Liver (tissue), 9 donors: ENCODE results near the gene CLDN10. TPM values are rescaled to one million over a fixed set of nuclear protein-coding genes. Genes with fewer than 3 reads are reported as not detected.

Experiments used
- DNase-seq: peaks from one replicate; pipeline ENCODE4 v3.0.0-alpha.2; 2017; ENCODE audit warnings: low spot score
- H3K27ac ChIP-seq, 2 donors: one replicate each; pipeline ENCODE4 v1.7.0; 2013; ENCODE audit warnings: inconsistent platforms in 2 of 2, low read length in 2 of 2, control low read depth in 1 of 2, low read depth in 1 of 2, mild to moderate bottlenecking in 1 of 2
- H3K27me3 ChIP-seq, 4 donors: one replicate each; pipeline versions ENCODE4 v1.6.1 to v1.7.0; 2013; ENCODE audit warnings: low read length in 3 of 4, inconsistent platforms in 1 of 4, mild to moderate bottlenecking in 1 of 4, moderate library complexity in 1 of 4; ENCODE audit not compliant: control insufficient read depth in 4 of 4, insufficient read depth in 4 of 4
- H3K36me3 ChIP-seq, 4 donors: one replicate each; pipeline versions ENCODE4 v1.6.1 to v1.7.0; 2013; ENCODE audit warnings: low read length in 3 of 4, mild to moderate bottlenecking in 3 of 4, low read depth in 1 of 4, moderate library complexity in 1 of 4; ENCODE audit not compliant: control insufficient read depth in 4 of 4, insufficient read depth in 3 of 4
- H3K4me1 ChIP-seq, 4 donors: one replicate each; pipeline versions ENCODE4 v1.6.1 to v1.7.0; 2013; ENCODE audit warnings: low read length in 3 of 4, mild to moderate bottlenecking in 3 of 4, moderate library complexity in 1 of 4; ENCODE audit not compliant: control insufficient read depth in 4 of 4, insufficient read depth in 4 of 4
- H3K4me3 ChIP-seq, 3 donors: one replicate each; pipeline versions ENCODE4 v1.6.1 to v1.7.0; 2013; ENCODE audit warnings: low read length in 3 of 3, control low read depth in 1 of 3, low read depth in 1 of 3, mild to moderate bottlenecking in 1 of 3
- H3K9ac ChIP-seq, 2 donors: one replicate each; pipeline ENCODE4 v1.7.0; 2013; ENCODE audit warnings: low read length in 2 of 2, mild to moderate bottlenecking in 2 of 2, moderate library complexity in 2 of 2, control low read depth in 1 of 2, low read depth in 1 of 2
- H3K9me3 ChIP-seq, 4 donors: one replicate each; pipeline versions ENCODE4 v1.6.1 to v1.7.0; 2013; ENCODE audit warnings: low read length in 3 of 4; ENCODE audit not compliant: control insufficient read depth in 4 of 4
- EGR1 ChIP-seq, 2 donors: IDR thresholded peaks; 2 replicates each; pipeline ENCODE4 v1.6.1; 2016 to 2018; ENCODE audit warnings: antibody characterized with exemption in 2 of 2, low read depth in 2 of 2
- FOXA1 ChIP-seq: IDR thresholded peaks from 2 replicates; pipeline ENCODE4 v1.6.1; 2016; ENCODE audit warnings: antibody characterized with exemption
- FOXA2 ChIP-seq: IDR thresholded peaks from 2 replicates; pipeline ENCODE4 v1.6.1; 2016; ENCODE audit warnings: antibody characterized with exemption
- GABPA ChIP-seq, 2 donors: IDR thresholded peaks in 1 of 2; conservative IDR thresholded peaks in 1 of 2; 2 replicates each; pipeline ENCODE4 v1.6.1; 2016; ENCODE audit warnings: antibody characterized with exemption in 2 of 2, mild to moderate bottlenecking in 1 of 2, moderate library complexity in 1 of 2
- HNF4A ChIP-seq, 2 donors: conservative IDR thresholded peaks; 2 replicates each; pipeline ENCODE4 v1.6.1; 2016; ENCODE audit warnings: antibody characterized with exemption in 2 of 2, mild to moderate bottlenecking in 2 of 2
- HNF4G ChIP-seq: IDR thresholded peaks from 2 replicates; pipeline ENCODE4 v1.6.1; 2016; ENCODE audit warnings: antibody characterized with exemption
- JUND ChIP-seq, 2 donors: IDR thresholded peaks; 2 replicates each; pipeline ENCODE4 v1.6.1; 2016; ENCODE audit warnings: antibody characterized with exemption in 2 of 2
- NR2F2 ChIP-seq: IDR thresholded peaks from 2 replicates; pipeline ENCODE4 v1.6.1; 2016; ENCODE audit warnings: antibody characterized with exemption
- RAD21 ChIP-seq, 2 donors: IDR thresholded peaks; 2 replicates each; pipeline ENCODE4 v1.6.1; 2016; ENCODE audit warnings: antibody characterized with exemption in 2 of 2, mild to moderate bottlenecking in 2 of 2
- RXRA ChIP-seq, 2 donors: IDR thresholded peaks; 2 replicates each; pipeline ENCODE4 v1.6.1; 2017 to 2018; ENCODE audit warnings: antibody characterized with exemption in 2 of 2, mild to moderate bottlenecking in 1 of 2
- SP1 ChIP-seq: IDR thresholded peaks from 2 replicates; pipeline ENCODE4 v1.6.1; 2018; ENCODE audit warnings: antibody characterized with exemption, mild to moderate bottlenecking
- YY1 ChIP-seq: IDR thresholded peaks from 2 replicates; pipeline ENCODE4 v1.6.1; 2016; ENCODE audit warnings: antibody characterized with exemption, mild to moderate bottlenecking
- WGBS: extraction: QIAGEN DNeasy Blood & Tissue Kit; methylation state at CpG from one replicate; pipeline ENCODE4 v1.1.7; 2013; 5-methylcytosine and 5-hydroxymethylcytosine counted together
- polyA plus RNA-seq, 2 donors: library from polyadenylated mRNA; stranded (reverse) in 1 of 2; unstranded in 1 of 2; fragments of 200-250 nt in 1 of 2; fragments of >200 nt in 1 of 2; fragmentation: Nextera tagmentation in 1 of 2; extraction: Ambion mirVana in 1 of 2; gene quantifications; one replicate each; pipeline versions ENCODE4 v1.2.1 to v1.2.3, GENCODE V29; 2013 to 2015
- total RNA-seq, 2 donors: library from RNA; depleted of rRNA; stranded (reverse); fragments of >200 nt; gene quantifications; one replicate each; pipeline ENCODE4 v1.2.3, GENCODE V29; 2014
- TF ChIP-seq, protein P1 (sequence below): IDR thresholded peaks from 2 replicates; pipeline ENCODE4 v1.6.1; 2016; ENCODE audit warnings: antibody characterized with exemption, mild to moderate bottlenecking
- TF ChIP-seq, protein P2 (sequence below): fragments of 150-350 bp; IDR thresholded peaks from 2 replicates; pipeline ENCODE4 v1.5.1; 2017; ENCODE audit warnings: improper control_type of control experiment, low read depth, low read length; ENCODE audit not compliant: missing input control
- TF ChIP-seq, protein P3 (sequence below): IDR thresholded peaks from 2 replicates; pipeline ENCODE4 v1.6.1; 2016; ENCODE audit warnings: antibody characterized with exemption
- TF ChIP-seq, protein P4 (sequence below): IDR thresholded peaks from 2 replicates; pipeline ENCODE4 v1.6.1; 2016; ENCODE audit warnings: antibody characterized with exemption
- donor health status: healthy.
- donor health status: healthy.
- donor health status: healthy.
- donor health status: healthy.
- donor health status: healthy.

Gene CLDN10, protein sequence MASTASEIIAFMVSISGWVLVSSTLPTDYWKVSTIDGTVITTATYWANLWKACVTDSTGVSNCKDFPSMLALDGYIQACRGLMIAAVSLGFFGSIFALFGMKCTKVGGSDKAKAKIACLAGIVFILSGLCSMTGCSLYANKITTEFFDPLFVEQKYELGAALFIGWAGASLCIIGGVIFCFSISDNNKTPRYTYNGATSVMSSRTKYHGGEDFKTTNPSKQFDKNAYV
- total RNA-seq (1 to 10 TPM in 1 of 2 donors, under 1 TPM in 1; 0.79 to 4.0 TPM), polyA plus RNA-seq (10 to 100 TPM in 1 of 2 donors, 1 to 10 TPM in 1; 2.2 to 15.1 TPM)

DNA sequence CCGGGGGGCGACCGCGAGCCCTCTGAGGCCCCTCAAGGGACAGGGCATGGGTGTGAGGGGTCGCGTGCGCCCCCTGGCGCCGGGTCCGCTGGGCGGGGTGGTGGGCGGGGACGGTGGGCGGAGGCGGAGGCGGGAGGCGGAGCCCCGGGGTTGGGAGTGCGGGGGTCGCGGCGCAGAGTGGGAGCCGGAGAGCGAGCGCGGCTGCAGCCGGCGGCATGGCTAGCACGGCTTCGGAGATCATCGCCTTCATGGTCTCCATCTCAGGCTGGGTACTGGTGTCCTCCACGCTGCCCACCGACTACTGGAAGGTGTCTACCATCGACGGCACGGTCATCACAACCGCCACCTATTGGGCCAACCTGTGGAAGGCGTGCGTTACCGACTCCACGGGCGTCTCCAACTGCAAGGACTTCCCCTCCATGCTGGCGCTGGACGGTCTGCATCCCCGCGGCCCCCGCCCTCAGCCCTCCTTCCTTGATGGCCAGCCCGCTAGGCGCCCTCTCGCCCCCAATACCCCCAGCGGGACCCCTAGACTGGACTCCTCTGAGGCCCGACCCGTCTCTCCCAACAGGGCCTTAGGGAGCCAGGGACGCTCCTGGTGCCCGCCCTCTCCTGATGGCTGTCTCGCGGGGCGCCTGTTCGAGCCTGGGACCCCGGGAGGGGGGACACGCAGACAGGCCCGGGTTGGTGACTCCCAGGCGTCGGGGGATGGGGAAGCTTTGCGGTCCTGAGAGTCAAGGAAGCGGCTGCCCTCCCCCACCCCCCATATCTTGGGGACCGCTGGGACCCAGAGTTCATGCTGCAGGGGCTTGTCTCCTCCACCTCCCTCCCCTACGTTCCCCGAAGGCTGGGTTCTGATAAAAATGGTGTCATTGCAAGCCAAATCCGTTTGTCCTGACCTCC is at the start of gene CLDN10:
CLDN10 (plus strand) TSS at position 182 of the 903 bp plus-strand sequence; CDS start at position 216, 34 bp downstream.
- Histone ChIP-seq H3K27ac (no peak within 1 kb of the TSS), H3K27me3 (peaks cover 2 to 7% (median 5%) of the 10 kb centered on the region in 4 donors), H3K9ac (no peak within 1 kb of the TSS), H3K36me3 (no peaks in the 10 kb centered on the region), H3K4me1 (peaks cover 0 to 5% (median 0%) of the 10 kb centered on the region in 4 donors), H3K9me3 (peaks cover 0 to 2% (median 0%) of the 10 kb centered on the region in 4 donors), H3K4me3 (peak within 1 kb of the TSS in 1 of 3 donors; percentile 23)
- TF ChIP-seq HNF4G (no peak), HNF4A (conservative IDR thresholded peaks at IDR 0.05) (no peak), FOXA1 (no peak), SP1 (no peak), GABPA (IDR thresholded peaks at IDR 0.05 in 1 of 2, conservative IDR thresholded peaks at IDR 0.05 in 1 of 2) (no peak), RAD21 (IDR thresholded peaks at IDR 0.05) (no peak), YY1 (no peak), JUND (IDR thresholded peaks at IDR 0.05) (no peak), NR2F2 (no peak)
- TF ChIP-seq, protein P1, sequence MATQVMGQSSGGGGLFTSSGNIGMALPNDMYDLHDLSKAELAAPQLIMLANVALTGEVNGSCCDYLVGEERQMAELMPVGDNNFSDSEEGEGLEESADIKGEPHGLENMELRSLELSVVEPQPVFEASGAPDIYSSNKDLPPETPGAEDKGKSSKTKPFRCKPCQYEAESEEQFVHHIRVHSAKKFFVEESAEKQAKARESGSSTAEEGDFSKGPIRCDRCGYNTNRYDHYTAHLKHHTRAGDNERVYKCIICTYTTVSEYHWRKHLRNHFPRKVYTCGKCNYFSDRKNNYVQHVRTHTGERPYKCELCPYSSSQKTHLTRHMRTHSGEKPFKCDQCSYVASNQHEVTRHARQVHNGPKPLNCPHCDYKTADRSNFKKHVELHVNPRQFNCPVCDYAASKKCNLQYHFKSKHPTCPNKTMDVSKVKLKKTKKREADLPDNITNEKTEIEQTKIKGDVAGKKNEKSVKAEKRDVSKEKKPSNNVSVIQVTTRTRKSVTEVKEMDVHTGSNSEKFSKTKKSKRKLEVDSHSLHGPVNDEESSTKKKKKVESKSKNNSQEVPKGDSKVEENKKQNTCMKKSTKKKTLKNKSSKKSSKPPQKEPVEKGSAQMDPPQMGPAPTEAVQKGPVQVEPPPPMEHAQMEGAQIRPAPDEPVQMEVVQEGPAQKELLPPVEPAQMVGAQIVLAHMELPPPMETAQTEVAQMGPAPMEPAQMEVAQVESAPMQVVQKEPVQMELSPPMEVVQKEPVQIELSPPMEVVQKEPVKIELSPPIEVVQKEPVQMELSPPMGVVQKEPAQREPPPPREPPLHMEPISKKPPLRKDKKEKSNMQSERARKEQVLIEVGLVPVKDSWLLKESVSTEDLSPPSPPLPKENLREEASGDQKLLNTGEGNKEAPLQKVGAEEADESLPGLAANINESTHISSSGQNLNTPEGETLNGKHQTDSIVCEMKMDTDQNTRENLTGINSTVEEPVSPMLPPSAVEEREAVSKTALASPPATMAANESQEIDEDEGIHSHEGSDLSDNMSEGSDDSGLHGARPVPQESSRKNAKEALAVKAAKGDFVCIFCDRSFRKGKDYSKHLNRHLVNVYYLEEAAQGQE, result no peak
- TF ChIP-seq, protein P2, sequence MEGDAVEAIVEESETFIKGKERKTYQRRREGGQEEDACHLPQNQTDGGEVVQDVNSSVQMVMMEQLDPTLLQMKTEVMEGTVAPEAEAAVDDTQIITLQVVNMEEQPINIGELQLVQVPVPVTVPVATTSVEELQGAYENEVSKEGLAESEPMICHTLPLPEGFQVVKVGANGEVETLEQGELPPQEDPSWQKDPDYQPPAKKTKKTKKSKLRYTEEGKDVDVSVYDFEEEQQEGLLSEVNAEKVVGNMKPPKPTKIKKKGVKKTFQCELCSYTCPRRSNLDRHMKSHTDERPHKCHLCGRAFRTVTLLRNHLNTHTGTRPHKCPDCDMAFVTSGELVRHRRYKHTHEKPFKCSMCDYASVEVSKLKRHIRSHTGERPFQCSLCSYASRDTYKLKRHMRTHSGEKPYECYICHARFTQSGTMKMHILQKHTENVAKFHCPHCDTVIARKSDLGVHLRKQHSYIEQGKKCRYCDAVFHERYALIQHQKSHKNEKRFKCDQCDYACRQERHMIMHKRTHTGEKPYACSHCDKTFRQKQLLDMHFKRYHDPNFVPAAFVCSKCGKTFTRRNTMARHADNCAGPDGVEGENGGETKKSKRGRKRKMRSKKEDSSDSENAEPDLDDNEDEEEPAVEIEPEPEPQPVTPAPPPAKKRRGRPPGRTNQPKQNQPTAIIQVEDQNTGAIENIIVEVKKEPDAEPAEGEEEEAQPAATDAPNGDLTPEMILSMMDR, result no peak
- 7% methylated on average over 70 of the region's 70 CpGs for WGBS
- DNase-seq, result no peak

DNA sequence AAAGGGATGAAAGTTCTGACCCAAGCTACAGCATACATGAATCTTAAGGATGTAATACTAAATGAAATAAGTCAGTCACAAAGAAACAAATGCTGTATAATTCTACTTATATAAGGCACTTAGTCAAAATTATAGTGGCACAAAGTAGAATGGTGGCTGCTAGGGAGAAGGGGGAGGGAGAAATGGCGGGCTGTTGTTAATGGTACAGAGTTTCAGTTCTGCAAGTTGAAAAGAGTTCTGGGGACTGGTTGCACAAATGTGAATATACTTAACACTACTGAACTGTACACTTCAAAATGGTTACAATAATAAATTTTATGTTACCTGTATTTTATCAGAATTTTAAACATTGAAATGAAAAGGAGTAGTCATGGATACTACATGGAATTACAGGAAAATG is 48.9 kb upstream of the CLDN10 start:
- Histone ChIP-seq H3K27ac (no peak overlapping the region), H3K4me1 (no peaks in the 10 kb centered on the region), H3K4me3 (no peak overlapping the region), H3K9me3 (peaks cover 0 to 4% (median 1%) of the 10 kb centered on the region in 4 donors), H3K36me3 (no peaks in the 10 kb centered on the region), H3K27me3 (peaks cover 0 to 6% (median 0%) of the 10 kb centered on the region in 4 donors), H3K9ac (no peak overlapping the region)
- WGBS, result 79% methylated on average over 1 of the region's 1 CpG
- TF ChIP-seq, protein P3, sequence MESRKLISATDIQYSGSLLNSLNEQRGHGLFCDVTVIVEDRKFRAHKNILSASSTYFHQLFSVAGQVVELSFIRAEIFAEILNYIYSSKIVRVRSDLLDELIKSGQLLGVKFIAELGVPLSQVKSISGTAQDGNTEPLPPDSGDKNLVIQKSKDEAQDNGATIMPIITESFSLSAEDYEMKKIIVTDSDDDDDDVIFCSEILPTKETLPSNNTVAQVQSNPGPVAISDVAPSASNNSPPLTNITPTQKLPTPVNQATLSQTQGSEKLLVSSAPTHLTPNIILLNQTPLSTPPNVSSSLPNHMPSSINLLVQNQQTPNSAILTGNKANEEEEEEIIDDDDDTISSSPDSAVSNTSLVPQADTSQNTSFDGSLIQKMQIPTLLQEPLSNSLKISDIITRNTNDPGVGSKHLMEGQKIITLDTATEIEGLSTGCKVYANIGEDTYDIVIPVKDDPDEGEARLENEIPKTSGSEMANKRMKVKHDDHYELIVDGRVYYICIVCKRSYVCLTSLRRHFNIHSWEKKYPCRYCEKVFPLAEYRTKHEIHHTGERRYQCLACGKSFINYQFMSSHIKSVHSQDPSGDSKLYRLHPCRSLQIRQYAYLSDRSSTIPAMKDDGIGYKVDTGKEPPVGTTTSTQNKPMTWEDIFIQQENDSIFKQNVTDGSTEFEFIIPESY, result no peak
- TF ChIP-seq RXRA (IDR thresholded peaks at IDR 0.05) (no peak), NR2F2 (no peak), SP1 (no peak), HNF4A (conservative IDR thresholded peaks at IDR 0.05) (no peak), FOXA2 (no peak), YY1 (no peak), RAD21 (IDR thresholded peaks at IDR 0.05) (no peak), EGR1 (IDR thresholded peaks at IDR 0.05; ENCODE audit: low read depth in 2 of 2) (no peak), JUND (IDR thresholded peaks at IDR 0.05) (no peak)
- TF ChIP-seq, protein P4, sequence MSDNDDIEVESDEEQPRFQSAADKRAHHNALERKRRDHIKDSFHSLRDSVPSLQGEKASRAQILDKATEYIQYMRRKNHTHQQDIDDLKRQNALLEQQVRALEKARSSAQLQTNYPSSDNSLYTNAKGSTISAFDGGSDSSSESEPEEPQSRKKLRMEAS, result no peak
- TF ChIP-seq, protein P1, result no peak
- DNase-seq, result no peak
